NCI-H1105 (cell line): ENCODE data around the gene GBP3.
"Not testable (repeated sequence)": the region's sequence is repeated elsewhere in the genome, so short reads cannot be mapped to it uniquely, and the experiment has no call there.

Experiments used
- DNase-seq: peaks from one replicate; lab custom pipeline; 2025; lab: John Stamatoyannopoulos, UW

The GBP3 gene

DNA sequence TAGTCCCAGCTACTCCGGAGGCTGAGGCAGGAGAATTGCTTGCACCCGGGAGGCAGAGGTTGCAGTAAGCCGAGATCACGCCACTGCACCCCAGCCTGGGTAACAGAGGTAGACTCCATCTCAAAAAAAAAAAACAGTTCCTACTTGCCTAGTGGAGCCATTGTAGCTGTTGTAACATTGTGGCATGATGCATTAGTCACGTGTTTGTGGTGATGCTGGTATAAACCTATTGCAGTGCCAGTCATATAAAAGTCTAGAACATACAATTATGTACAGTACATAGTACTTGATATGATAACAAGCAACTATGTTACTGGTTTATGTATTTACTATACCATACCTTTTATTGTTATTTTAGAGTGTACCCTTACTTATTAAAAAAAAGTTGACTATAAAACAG is 46.4 kb downstream of the GBP3 start:
- no peak for DNase-seq

- DNase-seq: not testable (repeated sequence)
Measured at GRCh38 chr1:88974616-88975172, 48.0 kb downstream of the GBP3 start.

GRCh38 chr1:88973520-88974137 is 49.0 kb downstream of the GBP3 start:
- peak; percentile 2 for DNase-seq

- no peak for DNase-seq
Measured at GRCh38 chr1:88961647-88962275, 60.9 kb downstream of the GBP3 start.

GRCh38 chr1:88961081-88961480 is 61.6 kb downstream of the GBP3 start:
- no peak for DNase-seq
